Activated CD8-positive, alpha-beta memory T cell treated with anti-CD3 and anti-CD28 coated beads, Interleukin-2, amount 50 U/mL, for 4 hours (primary cell): Measurements from ENCODE around the gene CS.
"Not testable (repeated sequence)": the region's sequence is repeated elsewhere in the genome, so short reads cannot be mapped to it uniquely, and the experiment has no call there.

Source experiments
- DNase-seq: peaks from one replicate; pipeline ENCODE4 v3.0.0-alpha.2; 2020

The CS gene

DNA sequence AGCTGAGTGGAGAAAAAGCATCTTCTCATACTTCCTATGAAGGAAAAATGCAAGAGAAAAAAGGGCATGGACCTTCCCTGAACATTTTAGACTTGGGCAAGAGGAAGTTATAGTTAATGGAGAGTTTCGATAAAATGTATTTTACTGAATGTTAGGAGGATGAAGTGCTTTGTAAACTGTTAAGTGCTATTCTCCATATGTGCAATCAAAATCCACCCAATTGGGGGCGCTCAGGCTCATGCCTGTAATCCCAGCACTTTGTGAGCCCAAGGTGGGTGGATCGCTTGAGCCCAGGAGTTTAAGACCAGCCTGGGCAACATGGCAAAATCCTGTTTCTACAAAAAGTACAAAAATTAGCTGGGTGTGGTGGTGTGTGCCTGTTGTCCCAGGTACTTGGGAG lies 17.5 kb upstream of the CS start:
- DNase-seq: no peak

DNA sequence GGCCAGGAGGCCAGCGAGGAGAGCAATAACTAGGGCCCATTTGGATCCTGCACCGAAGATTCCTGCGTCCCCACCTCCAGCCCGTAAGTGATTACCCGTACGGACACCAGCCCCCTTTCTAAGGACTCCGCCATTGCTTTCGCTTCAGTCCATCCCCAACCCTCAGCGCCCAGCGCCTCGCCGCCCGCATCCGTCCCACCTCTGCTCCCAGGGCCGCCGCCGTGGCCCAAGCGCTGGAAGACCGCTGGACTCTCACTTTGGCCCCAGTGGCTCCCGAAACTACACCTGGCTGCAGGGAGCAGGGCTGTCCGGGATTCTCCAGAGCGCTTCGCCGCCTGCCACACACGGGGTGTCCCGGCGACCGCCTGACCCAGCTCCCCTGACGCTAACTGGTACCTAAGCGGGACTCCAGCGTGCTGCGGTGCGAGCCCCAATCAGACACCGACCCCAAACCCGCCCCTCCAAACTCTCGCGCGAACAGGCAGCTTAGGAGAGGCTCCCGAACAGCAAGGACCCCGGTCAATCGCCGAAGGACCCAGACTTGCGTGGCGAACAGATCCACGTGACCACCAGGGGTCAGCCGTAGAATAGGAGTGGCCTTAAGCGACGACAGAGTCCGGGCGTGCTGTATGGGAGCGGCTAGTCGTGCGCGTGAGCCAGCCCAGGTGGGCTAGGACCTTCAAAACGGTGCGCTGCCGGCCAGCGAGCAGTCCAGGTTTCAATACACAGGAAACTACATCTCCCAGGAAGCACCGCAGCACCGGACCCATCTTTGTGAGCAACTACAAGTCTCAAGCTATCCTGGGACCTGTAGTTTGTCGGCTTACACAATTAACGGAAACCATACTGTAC lies 15.7 kb upstream of the CS start, which contains the start of gene CNPY2:
CNPY2 (minus strand) TSS at position 367 of the 852 bp plus-strand sequence. CDS start 771 bp downstream, outside the sequence.
- peak; percentile 95 for DNase-seq

DNA sequence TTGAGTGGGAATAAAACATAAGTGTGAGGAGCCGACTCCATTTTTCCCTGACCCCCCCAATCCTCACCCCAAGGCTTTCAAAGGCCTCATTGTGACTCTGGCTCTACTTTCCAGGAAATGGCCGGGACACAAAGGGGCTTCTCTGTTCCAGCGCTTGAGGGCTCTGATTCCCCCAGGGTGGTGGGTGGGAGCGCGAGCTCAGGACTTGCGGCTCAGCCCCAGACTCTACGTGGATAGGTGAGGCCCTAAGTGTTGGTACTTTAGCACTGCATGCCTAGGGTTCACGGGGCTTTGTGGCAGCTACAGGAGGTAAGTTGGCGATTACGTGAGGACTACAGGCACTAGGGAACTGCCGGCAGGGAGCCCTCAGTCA lies 15.1 kb upstream of the CS start:
- DNase-seq: no peak

DNA sequence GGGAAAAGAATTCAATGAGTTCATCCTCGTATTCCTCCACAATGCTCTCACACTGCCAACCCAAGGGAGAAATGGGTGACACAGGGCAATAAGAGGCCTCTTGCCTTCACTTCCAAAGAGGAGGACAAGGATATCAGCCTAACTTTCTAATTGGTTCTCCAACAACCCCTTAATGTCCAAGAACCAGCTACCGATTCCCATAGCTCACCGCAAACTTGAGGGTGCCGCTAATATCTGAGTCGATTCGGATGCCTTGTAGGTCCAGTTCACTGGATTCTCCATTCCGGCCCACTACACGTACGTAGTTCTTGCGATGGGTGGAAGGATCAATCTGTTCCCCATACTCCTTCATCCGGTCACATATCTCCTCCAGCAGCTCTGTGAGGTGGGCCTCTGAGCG lies 10.9 kb upstream of the CS start:
- no peak for DNase-seq

DNA sequence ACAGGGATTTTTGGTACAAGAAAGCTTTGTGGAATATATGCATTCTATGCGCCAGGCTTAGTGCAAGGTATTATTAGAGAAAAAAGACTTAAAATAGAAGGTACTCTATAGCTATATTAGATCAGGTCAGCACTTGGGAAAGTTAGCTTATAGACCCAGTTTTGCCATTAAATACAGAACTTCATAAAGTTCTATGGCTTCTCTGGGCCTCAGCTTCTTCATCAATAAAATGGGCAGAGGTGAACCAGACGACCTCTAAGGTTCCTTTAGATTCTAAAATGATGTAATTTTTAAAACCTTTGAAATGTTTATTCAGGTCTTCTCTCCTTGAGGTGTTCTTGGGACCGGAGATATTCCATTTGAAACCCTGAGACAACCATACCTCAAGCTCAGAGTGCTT lies 8.6 kb upstream of the CS start:
- DNase-seq: no peak

DNA sequence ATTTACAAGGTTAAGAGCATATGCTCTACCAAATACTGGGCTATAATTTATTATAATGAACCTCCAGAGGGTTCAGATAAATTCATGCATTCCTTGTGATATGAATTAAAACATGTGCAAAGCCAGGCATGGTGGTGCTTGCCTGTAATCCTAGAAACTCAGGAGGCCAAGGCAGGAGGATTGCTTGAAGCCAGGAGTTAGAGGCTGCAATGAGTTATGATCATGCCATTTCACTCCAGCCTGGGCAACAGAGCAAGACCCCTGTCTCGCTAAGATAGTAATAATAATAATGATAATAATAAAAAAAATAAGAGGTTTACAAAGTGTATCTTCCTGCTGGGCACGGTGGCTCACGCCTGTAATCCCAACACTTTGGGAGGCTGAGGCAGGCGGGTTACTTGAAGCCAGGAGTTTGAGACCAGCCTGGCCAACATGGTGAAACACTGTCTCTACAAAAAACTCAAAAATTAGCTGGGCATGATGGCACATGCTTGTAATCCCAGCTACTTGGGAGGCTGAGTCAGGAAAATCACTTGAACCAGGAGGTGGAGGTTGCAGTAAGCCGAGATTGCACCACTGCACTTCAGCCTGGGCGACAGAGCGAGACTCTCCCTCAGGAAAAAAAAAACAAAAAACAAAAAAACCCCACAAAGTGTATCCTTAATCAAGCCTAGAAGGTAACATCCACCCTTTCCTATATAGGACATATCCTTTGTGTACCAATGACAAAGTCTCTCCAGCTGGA lies 7.3 kb upstream of the CS start:
- no peak for DNase-seq

DNA sequence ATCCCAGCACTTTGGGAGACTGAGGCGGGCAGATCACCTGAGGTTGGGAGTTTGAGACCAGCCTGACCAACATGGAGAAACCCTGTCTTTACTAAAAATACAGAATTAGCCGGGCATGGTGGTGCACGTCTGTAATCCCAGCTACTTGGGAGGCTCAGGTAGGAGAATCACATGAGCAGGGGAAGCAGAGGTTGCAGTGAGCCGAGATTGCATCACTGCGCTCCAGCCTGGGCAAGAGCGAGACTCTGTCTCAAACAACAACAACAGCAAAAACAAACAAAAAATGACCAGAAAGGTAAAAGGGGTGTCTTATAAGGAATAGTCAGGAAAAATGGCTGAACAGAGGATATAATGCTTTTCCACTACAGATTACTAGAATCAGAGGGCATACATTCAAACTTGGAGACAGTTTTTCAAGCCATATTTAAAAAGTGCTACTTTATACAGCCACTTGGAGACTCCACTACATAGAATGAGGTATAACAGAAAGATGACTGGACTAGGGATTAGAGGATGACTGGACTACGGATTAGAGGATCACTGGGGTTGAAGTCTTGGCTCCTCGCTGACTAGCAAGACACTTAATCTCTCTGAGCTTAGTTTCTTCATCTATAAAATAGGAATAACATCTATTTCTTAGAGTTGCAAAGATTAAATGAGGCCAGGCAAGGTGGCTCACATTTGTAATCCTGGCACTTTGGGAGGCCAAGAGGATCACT lies 4.9 kb upstream of the CS start:
- DNase-seq: no peak

DNA sequence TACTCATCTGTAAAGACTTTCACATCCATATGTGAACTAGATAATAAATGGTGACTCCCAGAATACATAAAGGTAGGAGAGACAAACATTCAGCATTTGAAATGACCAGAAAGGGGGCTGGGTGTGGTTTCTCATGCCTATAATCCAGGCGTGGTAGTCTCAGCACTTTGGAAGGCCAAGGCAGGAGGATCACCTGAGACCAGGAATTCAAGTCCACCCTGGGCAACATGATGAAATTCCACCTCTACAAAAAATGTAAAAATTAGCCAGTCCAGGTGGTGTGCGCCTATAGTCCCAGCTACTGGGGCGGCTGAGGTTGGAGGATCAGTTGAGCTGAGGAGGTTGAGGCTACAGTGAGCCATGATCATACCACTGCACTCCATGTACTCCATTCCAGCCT lies 4.1 kb upstream of the CS start:
- DNase-seq: no peak

DNA sequence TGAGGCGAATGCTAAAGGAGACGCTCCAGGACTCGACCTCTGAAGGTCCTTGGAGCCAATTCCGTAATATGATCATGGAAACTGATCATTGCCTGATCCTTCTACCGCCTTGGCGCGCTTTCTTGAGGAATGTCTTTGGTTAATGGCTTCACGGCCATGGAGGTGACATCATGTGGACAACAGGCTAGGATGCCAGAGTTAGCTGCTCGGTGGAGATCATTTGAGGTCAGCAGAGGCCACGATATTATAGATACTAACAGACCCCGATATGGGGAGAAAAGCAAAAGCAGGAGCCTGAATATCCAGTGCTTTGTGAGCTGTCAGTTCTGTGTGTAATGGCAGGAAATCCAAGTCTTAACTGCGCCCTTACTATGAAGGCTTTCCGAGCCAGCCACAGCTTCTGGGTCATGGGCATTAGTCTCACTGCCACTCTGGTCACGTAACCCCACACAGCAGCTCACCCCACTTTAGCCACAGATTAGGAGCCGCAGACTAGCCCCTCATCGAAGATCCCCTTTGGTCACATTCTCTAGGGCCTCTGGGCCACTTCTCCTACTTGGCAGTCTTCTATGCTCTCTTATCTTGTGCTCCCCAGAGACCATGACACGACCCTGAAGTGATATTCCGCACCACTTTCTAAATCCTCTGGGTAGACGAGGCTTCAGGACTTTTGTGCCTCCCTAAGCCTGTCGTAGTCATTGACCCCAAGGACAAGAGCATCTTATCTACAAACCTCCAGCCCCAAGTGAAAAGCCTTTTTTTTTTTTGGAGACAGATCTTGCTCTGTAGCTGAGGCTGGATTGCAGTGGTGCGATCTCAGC lies 724 bp upstream of the CS start:
- DNase-seq: no peak

DNA sequence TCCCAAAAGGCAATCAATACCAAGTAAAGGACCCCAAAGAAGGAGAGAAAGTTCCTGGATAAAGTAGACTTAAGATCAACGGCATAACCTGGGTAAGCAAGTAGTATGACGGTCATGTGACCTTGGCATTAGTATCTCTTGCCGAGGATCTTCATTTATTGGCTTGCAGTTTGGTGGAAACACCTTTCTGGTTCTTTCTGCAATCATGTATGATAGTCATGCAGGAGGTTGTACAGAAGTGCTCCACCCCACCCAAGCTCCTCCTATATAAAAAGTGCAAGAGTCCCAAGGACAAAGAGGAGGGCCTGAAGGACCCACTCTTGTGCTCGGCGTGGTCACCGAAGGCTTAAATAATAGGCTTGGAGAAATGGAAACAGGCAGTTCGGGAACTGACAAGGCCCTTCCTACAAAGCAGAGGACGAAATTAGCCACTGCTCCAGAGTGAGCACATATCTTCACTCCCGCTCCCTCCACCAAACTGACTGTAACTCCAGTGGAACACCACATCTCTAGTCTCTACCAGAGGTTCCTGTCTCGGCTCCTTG lies 750 bp downstream of the CS start:
- peak; percentile 21 for DNase-seq

DNA sequence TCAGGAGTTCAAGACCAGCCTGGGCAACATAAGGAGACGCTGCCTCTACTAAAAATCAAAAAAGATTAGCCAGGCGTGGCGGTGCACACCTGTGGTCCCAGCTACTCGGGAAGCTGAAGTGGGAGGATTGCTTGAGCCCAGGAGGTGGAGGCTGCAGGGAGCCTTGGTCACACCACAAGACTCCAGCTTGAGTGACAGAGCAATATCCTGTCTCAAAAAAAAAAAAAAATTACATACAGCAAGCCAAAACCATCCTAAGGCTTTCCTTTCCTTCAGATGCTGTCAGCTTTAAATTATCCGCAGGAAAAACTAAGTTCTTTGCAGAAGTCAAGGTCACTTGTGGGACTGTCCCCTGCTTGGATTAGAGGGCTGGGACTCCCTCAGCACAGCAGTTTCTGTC lies 1.3 kb downstream of the CS start:
- no peak for DNase-seq

DNA sequence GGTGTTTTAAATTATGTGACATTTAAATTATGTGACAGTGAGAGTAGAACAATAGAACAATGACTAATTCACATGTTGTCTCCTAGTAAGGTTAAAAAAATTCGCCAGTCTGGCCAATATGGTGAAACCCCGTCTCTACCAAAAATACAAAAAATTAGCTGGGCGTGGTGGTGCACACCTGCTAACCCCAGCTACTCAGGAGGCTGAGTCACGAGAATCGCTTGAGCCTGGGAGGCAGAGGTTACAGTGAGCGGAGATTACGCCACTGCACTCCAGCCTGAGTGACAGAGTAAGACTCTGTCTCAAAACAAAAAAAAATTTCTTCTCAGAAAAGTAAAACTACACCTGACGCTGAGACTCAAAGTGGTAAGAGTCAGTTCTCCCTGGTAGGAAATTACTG lies 2.7 kb downstream of the CS start:
- DNase-seq: no peak

DNA sequence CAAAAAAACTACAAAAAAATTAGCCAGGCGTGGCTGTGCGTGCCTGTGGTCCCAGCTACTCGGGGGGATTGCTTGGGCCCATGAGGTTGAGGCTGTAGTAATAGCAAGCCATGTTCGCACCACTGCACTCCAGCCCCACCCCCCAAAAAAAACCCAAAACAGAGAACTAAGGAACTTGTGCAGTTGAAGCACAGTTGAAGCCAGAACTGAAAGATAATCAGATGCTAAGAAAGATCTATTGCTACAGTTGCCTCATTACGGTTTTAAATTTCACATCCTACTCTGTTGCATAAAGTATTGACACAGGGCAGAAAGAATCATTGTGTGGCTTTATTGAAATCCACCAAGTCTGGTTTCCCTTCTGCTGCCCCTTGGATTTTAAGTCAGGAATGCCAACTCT lies 3.8 kb downstream of the CS start:
- no peak for DNase-seq

DNA sequence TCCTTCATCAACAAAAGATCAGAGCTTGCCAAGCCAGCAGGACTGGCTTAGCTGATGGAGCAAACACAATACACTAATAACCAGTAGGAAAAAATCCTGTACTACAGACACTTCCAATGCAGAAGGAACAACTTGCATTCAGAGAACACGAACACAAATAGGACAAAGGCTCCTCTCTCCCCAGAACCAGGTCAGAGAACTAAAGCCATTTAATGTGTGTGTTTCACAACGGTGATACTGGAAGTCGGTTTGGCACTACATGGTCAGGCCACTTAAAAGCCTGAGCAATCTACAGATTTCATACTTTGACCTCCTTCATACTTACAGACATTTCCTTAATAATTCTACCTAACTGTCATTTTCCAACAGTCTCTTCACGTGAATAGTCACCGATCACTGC lies 6.3 kb downstream of the CS start:
- DNase-seq: no peak

DNA sequence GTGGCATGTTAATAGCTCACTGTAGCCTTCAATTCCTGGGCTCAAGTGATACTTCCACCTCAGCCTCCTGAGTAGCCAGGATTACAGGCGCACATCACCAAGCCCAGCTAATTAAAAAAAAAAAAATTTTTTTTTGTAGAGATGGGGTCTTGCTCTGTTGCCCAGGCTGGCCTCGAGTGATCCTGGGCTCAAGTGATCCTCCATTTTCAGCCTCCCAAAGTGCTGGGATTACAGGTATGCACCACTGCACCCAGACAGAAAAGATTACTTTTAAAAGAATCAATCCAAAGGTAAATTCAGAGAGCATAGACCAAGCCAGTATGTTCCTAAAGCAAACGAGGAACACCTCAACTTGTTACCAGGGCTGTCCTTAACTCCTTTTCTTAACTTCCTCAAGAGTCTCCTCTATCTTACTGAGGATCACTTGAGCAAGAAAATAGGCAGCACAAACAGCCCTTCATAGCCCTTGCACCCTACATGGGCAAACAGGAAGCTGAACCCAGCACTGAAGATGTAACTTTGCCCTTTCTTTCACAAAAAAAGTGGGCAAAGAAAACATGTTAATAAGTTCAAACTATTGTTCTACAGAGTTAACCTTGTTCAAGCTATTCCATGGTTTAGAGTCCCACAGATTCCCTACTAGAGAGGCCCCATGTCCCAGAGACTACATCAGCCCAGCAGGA lies 11.3 kb downstream of the CS start:
- DNase-seq: no peak

DNA sequence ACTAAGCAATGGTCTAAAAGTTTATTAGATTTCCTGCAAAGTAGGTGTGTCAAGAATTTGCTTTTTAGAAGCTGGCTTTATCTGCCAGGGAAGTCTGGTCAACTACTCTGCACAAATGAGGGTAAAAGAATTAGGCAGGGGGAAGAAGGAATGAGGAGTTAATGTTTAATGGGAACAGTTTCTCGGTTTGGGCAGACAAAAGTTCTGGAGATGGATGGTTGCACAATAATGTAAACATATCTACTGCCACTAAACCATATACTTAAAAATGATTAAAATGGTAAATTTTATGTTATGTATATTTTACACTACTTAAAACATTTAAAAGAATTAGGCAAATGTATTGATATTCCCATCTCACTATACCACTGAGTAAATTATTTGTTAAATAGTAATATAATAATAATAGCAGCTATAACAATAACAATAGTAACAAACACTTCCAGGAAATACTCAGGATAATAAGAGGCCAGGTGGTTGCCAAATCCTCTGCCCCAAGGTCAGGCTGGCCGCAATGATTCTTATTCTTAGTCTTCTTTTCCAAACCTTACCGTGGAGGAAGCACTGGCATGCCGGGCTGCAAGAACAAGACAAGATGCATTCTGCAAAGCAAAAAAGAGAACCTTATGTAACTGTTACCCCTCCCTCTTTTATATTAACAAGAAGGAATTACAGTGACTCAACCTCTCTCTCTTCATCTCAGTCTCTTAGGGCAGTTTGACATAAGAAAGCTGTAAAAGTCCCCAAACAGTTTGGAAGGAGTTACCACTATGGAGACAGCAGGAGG lies 13.9 kb downstream of the CS start:
- no peak for DNase-seq

DNA sequence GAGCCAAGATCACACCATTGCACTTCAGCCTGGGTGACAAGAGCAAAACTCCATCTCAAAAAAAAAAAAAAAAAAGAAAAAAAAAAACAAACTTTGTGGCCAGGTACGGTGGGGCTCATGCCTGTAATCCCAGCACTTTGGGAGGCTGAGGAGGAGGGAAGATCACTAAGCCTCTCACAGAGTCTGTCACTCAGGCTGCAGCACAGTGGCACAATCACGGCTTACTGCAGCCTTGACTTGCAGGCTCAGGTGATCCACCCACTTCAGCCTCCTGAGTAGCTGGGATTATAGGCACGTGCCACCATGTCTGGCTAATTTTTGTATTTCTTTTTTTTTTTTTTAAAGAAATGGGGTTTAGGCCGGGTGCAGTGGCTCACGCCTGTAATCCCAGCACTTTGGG lies 15.9 kb downstream of the CS start:
- DNase-seq: not testable (repeated sequence)

DNA sequence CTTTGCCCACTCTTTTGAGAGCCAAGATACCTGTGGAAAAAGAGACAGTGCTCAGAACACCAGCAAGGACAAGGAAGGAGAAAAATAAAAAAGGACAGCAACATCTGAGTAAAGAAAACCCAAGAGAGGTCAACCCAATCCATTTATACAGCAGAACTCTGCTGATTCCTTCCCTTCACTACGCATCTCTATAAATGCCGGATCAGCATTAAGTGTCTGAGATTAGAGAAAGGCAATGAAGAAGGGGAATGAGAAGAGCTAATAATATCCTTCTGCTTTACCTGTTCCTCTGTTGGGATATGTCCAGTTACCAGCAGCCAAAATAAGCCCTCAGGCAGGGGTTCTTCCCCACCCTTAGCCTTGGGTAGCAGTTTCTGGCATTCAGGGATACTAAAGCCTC lies 17.6 kb downstream of the CS start:
- no peak for DNase-seq

DNA sequence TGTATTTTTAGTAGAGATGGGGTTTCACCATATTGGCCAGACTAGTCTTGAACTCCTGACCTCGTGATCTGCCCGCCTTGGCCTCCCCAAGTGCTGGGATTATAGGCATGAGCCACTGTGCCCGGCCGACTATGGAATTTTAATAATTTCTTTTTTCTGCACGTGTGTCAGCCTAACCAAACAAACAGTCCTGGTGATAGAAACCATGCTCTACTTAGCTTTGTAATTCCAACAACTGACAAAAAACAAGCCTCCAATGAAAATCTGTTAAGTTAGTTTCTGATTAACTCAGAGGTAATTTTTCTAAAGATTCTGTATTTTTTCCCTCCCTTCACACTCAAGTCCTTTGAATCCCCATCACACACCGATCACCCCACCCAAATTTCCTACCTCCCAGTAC lies 18.1 kb downstream of the CS start:
- DNase-seq: no peak

DNA sequence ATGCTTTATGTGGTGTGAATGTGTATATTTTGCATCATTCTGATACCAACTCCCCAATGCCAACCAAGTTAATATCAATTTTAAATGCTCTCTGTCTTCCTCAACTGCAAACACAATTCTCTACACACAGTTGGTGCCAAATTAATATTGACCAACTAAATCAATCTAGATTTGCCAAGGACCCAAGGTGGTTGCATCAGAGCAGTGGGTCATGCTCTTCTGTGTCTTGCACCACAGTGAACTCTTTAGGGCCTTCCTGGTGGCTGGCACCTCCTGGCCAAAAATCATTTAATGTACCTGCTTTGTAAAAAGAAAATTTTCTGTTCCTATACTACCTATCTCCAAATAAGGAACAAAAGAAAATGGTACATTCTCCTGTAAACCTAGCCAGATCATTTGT lies 19.3 kb downstream of the CS start:
- no peak for DNase-seq

DNA sequence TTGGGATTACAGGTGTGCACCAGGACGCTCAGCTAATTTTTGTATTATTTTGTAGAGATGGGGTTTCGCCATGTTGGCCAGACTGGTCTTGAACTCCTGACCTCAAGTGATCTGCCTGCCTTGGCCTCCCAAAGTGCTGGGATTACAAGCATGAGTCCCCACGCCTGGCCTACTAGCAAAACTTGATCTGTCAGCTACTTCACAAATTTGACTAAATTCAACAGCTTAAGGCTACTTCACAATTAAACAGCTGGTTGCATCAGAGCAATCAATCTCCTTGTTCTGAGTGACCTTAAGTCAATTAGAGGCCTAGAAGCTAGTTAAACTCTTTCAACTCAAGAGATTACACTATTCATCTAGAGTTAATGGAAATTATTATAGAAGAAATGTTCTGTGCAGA lies 21.2 kb downstream of the CS start:
- DNase-seq: no peak
